HFFc6 (cell line): ENCODE measurements around the gene ATP4A. TPM values are rescaled to one million over a fixed set of nuclear protein-coding genes. Genes with fewer than 3 reads are reported as not detected.

Experiments used
- DNase-seq: peaks from one replicate; pipeline ENCODE4 v3.0.0-alpha.2; 2018
- H3K27ac Mint-ChIP-seq: 2 replicates; pipeline ENCODE4 v1.8.0; 2020; ENCODE audit warnings: mild to moderate bottlenecking, mixed read lengths
- H3K27me3 Mint-ChIP-seq: 2 replicates; pipeline ENCODE4 v1.8.0; 2021; ENCODE audit warnings: mild to moderate bottlenecking, moderate library complexity, mixed read lengths; ENCODE audit not compliant: insufficient read depth
- H3K36me3 Mint-ChIP-seq: 2 replicates; pipeline ENCODE4 v1.8.0; 2021; ENCODE audit warnings: low read depth, mixed read lengths
- H3K4me1 Mint-ChIP-seq: 2 replicates; pipeline ENCODE4 v1.8.0; 2020; ENCODE audit warnings: low read depth, mixed read lengths
- H3K4me3 Mint-ChIP-seq: 2 replicates; pipeline ENCODE4 v1.8.0; 2020; ENCODE audit warnings: mild to moderate bottlenecking, moderate library complexity, mixed read lengths
- H3K9me3 Mint-ChIP-seq: 2 replicates; pipeline ENCODE4 v1.8.0; 2020; ENCODE audit warnings: mild to moderate bottlenecking, mixed read lengths
- CTCF ChIP-seq: fragments of 200-600 bp; sonication (generic); IDR thresholded peaks from 2 replicates; pipeline ENCODE4 v1.5.0; 2021; ENCODE audit warnings: antibody characterized with exemption, mild to moderate bottlenecking
- total RNA-seq, 6 experiments: library from RNA; stranded (reverse); fragmentation: NEBNext Ultra II Directional; extraction: Animal tissue kit (Norgen Biotek cat#: 25700); gene quantifications; 2 replicates in 1 of 6; 3 replicates in 5 of 6; pipeline ENCODE4 v1.2.3, GENCODE V29; 2021

ATP4A gene
- total RNA-seq, 6 experiments from 2014 or later, result not detected

- Mint-ChIP-seq H3K4me3 (peak overlapping the region; percentile 35), H3K36me3 (no peaks in the 10 kb centered on the region), H3K27ac (no peak overlapping the region), H3K27me3 (peaks cover 27% of the 10 kb centered on the region), H3K4me1 (peaks cover 40% of the 10 kb centered on the region), H3K9me3 (no peaks in the 10 kb centered on the region)
- TF ChIP-seq CTCF, result no peak
- DNase-seq, result no peak
These were observed 49.1 kb downstream of the ATP4A start for GRCh38 chr19:35514282-35514809.

GRCh38 chr19:35513628-35514281 lies 49.7 kb downstream of the ATP4A start, which contains the start of gene DMKN:
DMKN (minus strand) TSS chr19:35513649; CDS start chr19:35513475, 174 bp downstream.
- Mint-ChIP-seq H3K4me3 (peak within 1 kb of the TSS; percentile 32), H3K9me3 (no peaks in the 10 kb centered on the region), H3K36me3 (no peaks in the 10 kb centered on the region), H3K4me1 (peaks cover 34% of the 10 kb centered on the region), H3K27ac (no peak within 1 kb of the TSS), H3K27me3 (peaks cover 33% of the 10 kb centered on the region)
- TF ChIP-seq CTCF, result peak; percentile 36; the same call in 1 of the 2 replicates
- peak; percentile 59 for DNase-seq

- Mint-ChIP-seq H3K27me3 (peaks cover 40% of the 10 kb centered on the region), H3K4me1 (peaks cover 27% of the 10 kb centered on the region), H3K4me3 (no peak overlapping the region), H3K27ac (no peak overlapping the region), H3K36me3 (no peaks in the 10 kb centered on the region), H3K9me3 (no peaks in the 10 kb centered on the region)
- DNase-seq, result no peak
- no peak for TF ChIP-seq CTCF
These were observed 50.4 kb downstream of the ATP4A start for GRCh38 chr19:35512831-35513627.

GRCh38 chr19:35511337-35511736 lies 52.1 kb downstream of the ATP4A start:
- no peaks in the 10 kb centered on the region for H3K36me3 Mint-ChIP-seq
- peaks cover 54% of the 10 kb centered on the region for H3K27me3 Mint-ChIP-seq
- no peak for TF ChIP-seq CTCF
- DNase-seq, result no peak
- no peak overlapping the region for H3K4me3 Mint-ChIP-seq
- no peak overlapping the region for H3K27ac Mint-ChIP-seq
- H3K9me3 Mint-ChIP-seq, result no peaks in the 10 kb centered on the region
- peaks cover 16% of the 10 kb centered on the region for H3K4me1 Mint-ChIP-seq

GRCh38 chr19:35510626-35510964 lies 52.9 kb downstream of the ATP4A start:
- Mint-ChIP-seq H3K27me3 (peaks cover 61% of the 10 kb centered on the region), H3K4me3 (no peak overlapping the region), H3K36me3 (no peaks in the 10 kb centered on the region), H3K9me3 (no peaks in the 10 kb centered on the region), H3K4me1 (peaks cover 16% of the 10 kb centered on the region), H3K27ac (no peak overlapping the region)
- TF ChIP-seq CTCF, result peak; percentile 12
- DNase-seq, result no peak
